Measurements from ENCODE around the gene FASTKD1. TPM values are rescaled to one million over a fixed set of nuclear protein-coding genes. Genes with fewer than 3 reads are reported as not detected.

The FASTKD1 gene
- total RNA-seq, 4 donors from 2014 or later: 4.1 to 9.7 (median 6.6) TPM

GRCh38 chr2:169509298-169509885 lies 64.3 kb downstream of the FASTKD1 start, which contains the start of gene KLHL41:
KLHL41 (plus strand) TSS chr2:169509702; CDS start chr2:169509779, 77 bp downstream.
- H3K4me3 ChIP-seq (ENCODE audit: low read depth, poor library complexity, severe bottlenecking): no peak within 1 kb of the TSS
- no peak for DNase-seq (ENCODE audit: low spot score in 2 of 2)
- TF ChIP-seq CTCF (IDR thresholded peaks at IDR 0.05): no peak
- no peak for TF ChIP-seq POLR2A (IDR thresholded peaks at IDR 0.05)
- intact Hi-C loops (cut with DNase I; ENCODE audit: low total_unique reads): no loop called here
- WGBS, 2 donors: 75 to 79% methylated on average over 4 of the region's 4 CpGs

- intact Hi-C loops (cut with DNase I; ENCODE audit: low total_unique reads): no loop called here
- TF ChIP-seq POLR2A (IDR thresholded peaks at IDR 0.05): no peak
- no peak for TF ChIP-seq CTCF (IDR thresholded peaks at IDR 0.05)
- no peak for DNase-seq (ENCODE audit: low spot score in 2 of 2)
- no peak overlapping the region for H3K4me3 ChIP-seq (ENCODE audit: low read depth, poor library complexity, severe bottlenecking)
Observed at GRCh38 chr2:169507698-169508097, 66.0 kb downstream of the FASTKD1 start.

- DNase-seq (ENCODE audit: low spot score in 2 of 2): no peak
- WGBS, 2 donors: 96 to 97% methylated on average over 19 of the region's 19 CpGs
- no peak for TF ChIP-seq CTCF (IDR thresholded peaks at IDR 0.05)
- TF ChIP-seq POLR2A (IDR thresholded peaks at IDR 0.05): no peak
- intact Hi-C loops (cut with DNase I; ENCODE audit: low total_unique reads): no loop called here
- no peak overlapping the region for H3K4me3 ChIP-seq (ENCODE audit: low read depth, poor library complexity, severe bottlenecking)
Observed at GRCh38 chr2:169504651-169505050, 69.0 kb downstream of the FASTKD1 start.

GRCh38 chr2:169495310-169495928 lies 78.2 kb downstream of the FASTKD1 start:
- DNase-seq (ENCODE audit: low spot score in 2 of 2): no peak
- no peak overlapping the region for H3K4me3 ChIP-seq (ENCODE audit: low read depth, poor library complexity, severe bottlenecking)
- WGBS, 2 donors: 97 to 99% methylated on average over 5 of the region's 5 CpGs
- TF ChIP-seq CTCF (IDR thresholded peaks at IDR 0.05) (no peak), POLR2A (IDR thresholded peaks at IDR 0.05) (no peak)
- intact Hi-C loops (cut with DNase I; ENCODE audit: low total_unique reads): no loop called here

- DNase-seq (ENCODE audit: low spot score in 2 of 2): no peak
- WGBS, 2 donors: 95% methylated on average over 2 of the region's 2 CpGs
- TF ChIP-seq POLR2A (IDR thresholded peaks at IDR 0.05): no peak
- no peak for TF ChIP-seq CTCF (IDR thresholded peaks at IDR 0.05)
- no peak overlapping the region for H3K4me3 ChIP-seq (ENCODE audit: low read depth, poor library complexity, severe bottlenecking)
- intact Hi-C loops (cut with DNase I; ENCODE audit: low total_unique reads): no loop called here
Observed at GRCh38 chr2:169493360-169493759, 80.3 kb downstream of the FASTKD1 start.

- no peak overlapping the region for H3K4me3 ChIP-seq (ENCODE audit: low read depth, poor library complexity, severe bottlenecking)
- intact Hi-C loops (cut with DNase I; ENCODE audit: low total_unique reads): no loop called here
- DNase-seq (ENCODE audit: low spot score in 2 of 2): no peak
- TF ChIP-seq POLR2A (IDR thresholded peaks at IDR 0.05): no peak
- no peak for TF ChIP-seq CTCF (IDR thresholded peaks at IDR 0.05)
Observed at GRCh38 chr2:169491378-169491777, 82.3 kb downstream of the FASTKD1 start.

All from lower leg skin (tissue), 4 donors.